ELF-1 (cell line): ENCODE data around the gene FAM9C.

Experiments used
- DNase-seq: peaks from one replicate; pipeline ENCODE4 v3.0.0-alpha.2; 2016; ENCODE audit warnings: low read depth, low spot score

FAM9C gene

DNA sequence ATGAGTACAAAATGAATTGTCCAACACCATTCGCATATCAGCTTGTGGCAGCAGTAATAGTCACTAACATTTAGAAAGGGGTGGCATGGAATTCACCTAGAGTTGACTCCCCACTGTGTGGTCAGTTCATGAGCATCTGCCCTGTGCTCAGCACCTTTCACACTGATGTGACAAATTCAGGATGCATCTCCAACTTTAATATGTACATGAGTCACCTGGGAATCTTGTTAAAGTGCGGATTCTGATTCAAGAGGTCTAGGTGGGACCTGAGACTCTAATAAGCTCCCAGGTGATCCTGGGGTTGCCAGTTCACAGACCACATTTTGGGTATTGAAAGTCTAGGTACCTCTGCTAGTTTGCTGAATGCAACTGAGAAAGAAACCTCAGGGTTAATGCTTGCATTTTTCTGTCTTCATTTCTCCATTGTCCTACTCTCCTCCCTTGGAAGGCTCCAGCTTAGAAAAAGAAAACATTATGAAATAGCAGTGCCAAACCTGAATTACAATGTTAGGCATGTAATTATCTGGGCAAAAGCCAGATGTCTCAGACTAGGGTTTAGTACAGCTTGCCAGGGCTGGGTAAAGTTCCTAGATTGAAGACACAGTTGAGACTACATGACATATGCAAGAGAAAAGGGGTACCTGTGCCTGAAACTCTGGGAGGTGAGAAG, 36.8 kb downstream of the FAM9C start:
- no peak for DNase-seq

DNA sequence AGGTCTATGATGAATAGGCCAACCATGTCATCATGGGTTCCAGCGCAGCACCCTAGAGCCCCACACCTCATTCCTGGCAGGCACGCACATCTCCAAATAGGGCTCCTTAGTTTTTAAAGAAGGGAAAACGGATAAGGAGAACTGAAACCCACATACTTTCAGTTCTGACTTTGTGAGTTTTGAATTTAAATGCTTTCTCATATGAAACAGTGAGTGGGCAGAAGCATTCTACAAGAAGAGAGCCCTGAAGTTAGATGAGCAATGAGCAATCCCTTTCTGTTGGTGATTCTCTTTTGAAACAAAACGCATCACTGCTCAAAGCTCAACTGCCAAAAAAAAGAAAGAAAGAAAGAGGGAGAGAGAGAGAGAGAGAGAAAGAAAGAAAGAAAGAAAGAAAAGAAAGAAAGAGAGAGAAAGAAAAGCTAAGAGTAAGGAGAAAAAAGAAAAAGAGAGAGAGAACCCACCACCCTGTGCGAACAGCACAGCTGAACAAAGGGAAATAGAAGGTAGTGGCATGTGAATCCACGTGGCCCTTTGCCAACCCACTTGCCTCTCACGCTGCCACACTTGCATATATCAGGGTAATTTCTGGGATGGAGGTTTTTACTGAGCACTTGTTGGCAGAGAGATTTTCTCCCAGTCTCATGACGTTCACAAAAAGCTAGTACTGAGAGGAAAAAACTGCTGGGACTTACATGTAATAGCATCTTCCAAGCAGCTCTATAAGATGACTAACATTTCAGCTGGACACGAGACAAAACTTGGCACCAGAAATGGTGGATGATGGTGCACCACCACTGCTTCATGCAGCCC, 38.6 kb downstream of the FAM9C start:
- DNase-seq = no peak

DNA sequence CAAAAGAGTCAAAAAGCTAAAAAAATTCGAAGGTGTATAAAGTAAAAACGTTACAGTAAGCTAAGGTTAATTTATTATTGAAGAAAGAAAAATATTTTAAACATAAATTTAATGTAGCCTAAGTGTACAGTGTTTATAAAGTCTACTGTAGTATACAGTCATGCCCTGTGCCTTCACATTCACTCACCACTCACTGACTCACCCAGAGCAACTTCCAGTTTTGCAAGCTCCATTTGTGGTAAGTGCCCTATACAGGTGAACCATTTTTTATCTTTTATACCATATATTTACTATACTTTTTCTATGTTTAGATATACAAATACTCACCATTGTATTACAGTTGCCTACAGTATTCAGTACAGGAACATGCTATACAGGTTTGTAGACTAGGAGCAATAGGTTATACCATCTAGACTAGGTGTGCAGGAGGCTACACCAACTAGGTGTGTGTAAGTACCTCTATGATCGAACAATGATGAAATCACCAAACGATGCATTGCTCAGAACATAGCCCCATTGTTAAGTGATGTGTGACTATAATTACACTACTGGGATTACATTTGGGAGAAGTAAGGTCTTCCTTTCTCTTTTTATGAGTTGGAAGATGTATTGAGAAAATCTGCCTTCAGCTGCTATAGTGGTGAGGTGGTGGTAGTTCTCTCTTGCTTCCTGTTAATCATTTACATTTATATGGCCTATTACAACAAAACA, 42.3 kb downstream of the FAM9C start:
- no peak for DNase-seq

DNA sequence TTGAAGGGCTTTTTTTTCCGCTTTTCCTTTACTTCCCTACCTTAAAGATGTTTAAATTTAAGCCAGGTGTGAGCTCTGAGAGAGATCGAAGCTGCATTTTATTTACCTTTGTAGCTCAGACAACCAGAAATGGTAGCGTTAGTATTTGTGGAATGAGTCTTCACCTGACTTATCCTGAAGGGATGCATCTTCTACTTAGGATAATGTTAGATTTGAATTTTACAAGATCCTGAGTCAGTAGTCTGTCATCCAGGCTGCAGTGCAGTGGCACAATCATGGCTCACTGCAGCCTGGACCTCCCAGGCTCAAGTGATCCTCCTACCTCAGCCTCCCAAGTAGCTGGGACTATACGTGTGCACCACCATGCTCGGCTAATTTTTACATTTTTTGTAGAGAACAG, 43.3 kb downstream of the FAM9C start:
- no peak for DNase-seq

DNA sequence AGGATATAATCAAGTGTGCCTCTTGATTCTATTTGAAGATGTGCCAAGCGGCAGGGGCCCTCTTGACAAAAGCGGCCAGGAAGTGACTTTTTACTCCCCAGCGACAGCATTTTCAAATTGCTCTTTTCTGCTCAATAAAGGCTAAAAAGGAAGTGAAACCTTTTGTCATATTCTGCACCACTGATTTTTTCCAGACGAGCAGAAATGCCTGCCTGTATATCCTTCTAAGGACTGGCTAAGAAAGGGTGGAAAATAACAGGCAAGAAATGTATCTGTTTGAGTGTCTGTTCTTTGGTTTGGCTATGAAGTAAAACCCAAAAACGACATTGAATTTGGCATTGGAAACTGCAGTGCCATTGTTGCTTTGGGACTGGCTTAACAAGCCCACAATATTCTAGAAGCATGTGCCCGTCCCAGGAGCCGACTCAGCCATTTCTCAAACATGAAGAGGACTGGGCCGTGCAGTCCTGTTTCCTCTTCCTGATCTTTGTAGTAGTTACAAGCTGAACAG, 44.1 kb downstream of the FAM9C start:
- no peak for DNase-seq

DNA sequence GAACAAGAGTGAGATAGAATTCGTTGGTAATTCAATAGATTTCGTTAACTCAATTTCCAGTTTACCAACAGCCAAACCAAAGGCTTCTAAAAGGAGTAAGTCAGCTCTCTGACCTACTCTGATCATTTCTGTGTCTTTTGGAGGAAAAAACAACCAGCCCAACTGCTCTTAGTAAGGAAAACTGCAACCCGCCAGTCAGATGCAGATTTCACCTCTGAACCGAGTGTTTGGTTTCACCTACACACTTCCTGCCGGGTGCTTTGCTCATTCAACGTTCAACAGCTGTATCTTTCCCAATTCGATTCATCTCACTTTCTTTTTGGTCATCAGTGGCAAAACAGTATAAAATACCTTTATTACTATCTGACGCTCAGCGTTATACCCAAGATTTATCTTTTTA, 45.0 kb downstream of the FAM9C start:
- no peak for DNase-seq

DNA sequence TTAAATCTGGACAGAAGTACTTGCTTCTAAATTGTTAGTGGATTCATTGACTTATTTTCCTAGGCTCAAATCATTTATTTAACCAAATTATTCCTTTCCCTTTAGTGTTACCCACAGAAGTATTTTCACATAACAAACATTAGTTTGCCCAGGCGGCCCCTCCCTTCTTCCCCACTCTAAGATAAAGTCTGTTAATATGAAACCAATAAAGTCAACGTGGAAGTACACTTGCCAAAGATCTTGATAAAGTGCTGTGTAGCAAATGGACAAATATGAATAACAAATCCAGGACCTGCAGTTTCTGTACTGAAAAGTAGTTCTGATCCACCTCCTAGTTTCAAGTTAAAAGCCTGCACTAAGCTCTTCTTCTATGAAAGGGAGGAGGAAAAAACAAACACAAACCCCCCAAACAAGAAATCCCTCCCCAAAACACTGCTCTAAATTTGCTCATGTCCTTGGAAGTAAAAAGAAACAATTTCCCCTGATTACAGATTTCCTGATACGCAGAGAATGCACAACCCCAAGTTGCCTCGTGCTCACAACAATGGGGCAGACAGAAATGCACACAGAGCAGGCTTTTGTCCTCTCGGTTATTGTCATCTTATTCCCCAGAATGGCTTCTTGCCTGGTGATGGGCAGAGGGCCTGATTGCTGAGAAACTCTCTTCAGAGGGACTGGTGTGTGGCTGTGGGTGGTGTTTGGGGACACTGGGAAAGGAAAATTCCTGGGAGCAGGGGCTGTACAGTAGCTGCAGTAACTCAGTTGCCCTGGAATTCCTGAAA, 46.3 kb downstream of the FAM9C start:
- DNase-seq = no peak

DNA sequence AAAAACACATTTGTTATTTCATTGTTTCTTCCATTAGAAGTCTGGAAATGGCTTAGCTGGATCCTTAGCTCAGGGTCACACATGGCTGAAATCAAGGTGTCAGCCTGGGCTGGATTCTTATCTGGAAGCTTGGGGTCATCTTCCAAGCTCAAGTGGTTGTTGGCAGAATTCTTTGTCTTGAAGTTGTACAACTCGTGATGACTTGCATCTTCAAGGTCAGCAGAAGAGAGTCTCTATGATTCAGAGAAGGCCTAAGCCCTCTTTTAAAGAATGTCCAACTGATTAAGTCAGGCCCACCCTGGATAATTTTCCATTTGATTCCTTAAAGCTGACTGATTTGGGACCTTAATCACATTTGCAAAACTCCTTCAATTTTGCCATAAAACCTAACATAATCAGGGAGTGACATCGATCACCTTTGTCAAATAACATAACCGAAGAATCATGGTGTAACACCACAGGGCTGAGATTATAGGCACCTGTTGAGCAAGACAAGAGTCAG, 47.4 kb downstream of the FAM9C start:
- DNase-seq = no peak

DNA sequence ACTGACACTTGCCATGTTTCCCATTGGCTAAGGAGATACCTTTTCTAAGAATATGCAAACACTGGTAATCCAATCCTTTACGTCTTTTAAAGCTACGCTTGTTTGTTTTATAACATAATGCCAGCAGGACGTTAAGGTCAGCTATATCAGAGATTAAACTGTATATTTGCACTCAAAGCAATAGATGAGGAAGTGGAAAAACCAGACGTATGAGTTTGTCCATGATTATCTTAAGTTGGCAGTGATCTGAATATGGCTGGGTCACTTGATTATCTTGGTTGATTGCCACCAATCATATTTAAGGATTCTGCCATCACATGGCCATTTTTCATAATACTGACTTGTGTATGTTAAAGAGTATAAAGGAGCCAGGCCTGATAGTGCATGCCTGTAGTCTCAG, 50.1 kb downstream of the FAM9C start:
- DNase-seq = no peak

DNA sequence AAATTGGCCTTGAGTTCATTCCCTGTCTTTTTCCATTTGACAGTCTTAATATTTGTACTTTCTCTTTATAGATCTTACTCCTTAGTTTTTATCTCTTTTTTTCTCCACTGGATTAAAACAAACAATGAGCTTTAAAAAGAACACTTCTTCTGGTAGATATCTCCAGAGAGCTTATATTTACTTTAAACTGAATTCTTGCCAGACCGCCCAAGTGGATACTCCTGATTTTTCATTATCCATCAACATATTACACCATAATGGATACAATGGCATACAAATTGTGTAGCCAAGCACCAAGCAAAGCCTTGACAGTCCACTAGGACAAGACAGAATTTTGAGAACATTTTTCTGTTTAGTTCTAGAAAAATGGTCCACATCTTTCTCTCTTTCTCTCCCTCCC, 50.6 kb downstream of the FAM9C start:
- DNase-seq = no peak

DNA sequence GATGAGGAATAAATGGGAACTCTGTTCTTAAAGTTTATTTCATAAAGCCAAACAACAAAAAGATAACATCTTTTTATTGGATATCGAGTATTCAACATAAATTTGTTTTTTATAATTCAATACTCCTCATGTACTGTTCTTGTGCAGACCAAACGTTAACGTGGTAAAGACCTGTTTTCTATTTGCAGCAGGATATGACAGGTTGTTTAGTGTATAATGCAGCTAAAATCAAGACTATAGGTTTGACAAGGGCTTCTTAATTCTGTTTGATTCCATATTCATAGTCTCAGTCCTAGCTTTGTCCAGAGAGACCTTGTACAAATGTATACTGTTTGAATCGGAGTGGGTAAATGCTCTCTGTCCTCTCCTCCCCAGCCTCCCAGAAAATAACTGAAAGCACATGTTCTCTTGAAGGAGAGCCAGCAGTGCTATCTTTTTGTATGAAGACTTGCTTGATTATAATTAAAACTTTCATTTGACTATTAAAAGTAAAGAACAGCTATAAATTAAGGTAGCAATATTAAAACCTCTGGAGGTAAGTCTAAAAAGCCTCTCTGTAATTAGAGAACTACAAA, 51.8 kb downstream of the FAM9C start:
- DNase-seq = no peak

DNA sequence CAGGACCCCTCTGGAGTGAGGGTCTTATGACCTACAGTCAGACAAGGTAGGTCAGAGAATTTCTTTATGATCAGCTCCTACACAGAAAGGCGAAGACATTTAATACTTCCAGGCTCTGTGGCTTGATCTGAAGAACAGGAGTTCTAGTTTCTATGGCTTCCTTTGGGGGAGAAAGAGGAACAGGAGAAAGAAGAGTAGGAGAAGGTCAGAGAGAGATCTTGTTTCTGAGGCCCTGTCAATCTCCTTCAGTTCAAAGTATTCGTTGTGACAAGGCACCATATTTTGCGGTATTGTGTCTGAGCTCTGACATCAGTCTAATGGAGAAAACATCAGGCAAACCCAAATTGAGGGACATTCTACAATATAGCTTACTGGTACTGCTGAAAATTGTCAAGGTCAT, 52.8 kb downstream of the FAM9C start:
- no peak for DNase-seq

DNA sequence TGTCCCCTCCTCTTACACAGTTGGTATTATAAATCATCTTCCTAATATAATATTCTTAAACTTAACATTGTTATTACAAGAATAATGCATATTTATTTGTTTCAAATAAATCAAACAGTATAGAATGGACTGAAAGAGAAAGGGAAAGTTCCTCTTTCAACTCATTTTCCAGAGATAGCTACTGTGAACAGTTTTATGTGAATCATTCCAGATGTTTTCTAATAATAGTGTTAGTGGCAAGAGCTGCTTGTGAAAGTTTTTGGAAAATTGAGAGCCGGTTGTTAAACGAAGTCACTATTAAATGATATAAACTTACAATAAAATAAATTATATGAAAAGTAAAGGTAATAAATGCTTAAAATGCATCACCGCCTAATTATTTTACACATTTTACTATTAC, 55.0 kb downstream of the FAM9C start:
- DNase-seq = no peak

DNA sequence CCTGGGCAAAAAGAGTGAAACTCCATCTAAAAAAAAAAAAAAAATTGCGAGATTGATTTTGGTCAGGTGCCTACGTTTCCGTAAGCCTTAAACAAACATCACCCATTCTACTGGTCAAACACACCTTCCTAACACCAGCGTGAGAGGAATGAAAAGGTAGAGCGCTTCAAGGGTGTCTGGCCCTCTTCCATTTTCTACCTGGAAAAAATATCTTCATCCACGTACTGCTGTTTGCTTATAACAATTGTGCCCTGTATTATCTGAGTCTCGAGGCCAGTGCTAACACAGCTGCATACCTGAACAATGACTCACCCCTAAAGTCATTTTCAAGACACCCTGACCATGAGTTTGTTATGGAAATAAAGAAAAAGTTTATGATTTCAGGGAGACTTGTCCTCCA, 55.6 kb downstream of the FAM9C start:
- no peak for DNase-seq

DNA sequence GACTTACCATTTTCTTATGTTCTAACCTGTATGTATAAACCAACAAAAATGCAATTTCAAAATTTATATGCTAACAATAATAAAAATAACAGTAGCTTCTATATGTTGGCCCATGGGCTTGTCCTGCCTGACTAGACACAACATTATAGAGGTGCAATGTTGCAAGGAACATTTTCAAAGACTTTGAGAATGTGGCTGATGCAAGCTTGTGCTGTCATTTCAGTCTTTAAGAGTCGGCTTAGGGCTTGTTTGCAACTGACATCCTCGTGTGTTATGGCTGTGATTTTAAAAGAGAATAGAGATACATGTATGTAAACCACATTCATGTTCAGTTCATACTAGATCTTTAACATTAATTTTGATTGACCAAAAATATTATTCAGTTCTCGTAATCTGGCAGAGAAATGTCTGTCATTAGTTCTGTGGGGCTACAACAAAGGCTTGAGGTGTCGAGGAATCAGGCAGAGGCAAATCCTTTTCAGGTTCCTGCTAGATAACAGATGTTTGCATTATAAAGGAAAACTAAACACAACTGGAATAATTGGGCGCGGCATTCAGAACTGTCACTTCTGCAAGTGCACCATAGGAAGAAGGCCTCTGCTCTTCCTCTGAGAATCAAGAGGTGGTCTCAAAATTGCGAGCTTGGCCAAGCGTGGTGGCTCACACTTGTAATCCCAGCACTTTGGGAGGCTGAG, 56.4 kb downstream of the FAM9C start:
- DNase-seq = no peak

DNA sequence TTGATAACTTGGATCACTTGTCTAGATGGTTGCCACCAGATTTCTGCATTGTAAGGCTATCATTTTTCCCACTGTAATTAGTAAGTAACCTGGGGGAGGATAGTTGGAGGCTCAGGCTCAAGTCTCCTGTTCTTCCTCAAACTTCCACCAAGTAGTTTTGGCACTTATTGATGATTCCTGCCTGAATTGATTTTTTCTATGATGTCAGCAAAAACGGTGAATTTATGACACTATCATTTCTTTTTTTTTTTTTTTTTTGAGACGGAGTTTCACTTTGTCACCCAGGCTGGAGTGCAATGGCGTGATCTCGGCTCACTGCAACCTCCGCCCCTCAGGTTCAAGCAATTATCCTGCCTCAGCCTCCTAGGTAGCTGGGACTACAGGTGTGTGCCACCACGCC, 57.1 kb downstream of the FAM9C start:
- no peak for DNase-seq

DNA sequence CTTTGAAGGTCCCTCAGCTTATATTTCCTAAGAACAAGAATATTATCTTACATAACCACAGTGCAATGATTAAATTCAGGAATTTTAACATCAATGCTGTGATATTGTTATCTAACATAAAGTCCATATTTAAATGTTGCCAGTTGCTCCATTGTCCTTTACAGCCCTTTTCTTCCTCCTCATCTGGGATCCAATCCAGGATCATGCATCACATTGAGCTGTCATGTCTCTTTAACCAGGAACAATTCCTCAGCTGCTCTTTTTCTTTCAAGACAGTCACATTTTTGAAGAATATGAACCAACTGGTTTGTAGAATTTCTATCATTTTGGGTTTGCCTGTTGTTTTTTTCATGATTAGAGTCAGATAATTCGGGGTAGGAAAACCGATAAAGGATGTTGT, 57.5 kb downstream of the FAM9C start:
- no peak for DNase-seq

DNA sequence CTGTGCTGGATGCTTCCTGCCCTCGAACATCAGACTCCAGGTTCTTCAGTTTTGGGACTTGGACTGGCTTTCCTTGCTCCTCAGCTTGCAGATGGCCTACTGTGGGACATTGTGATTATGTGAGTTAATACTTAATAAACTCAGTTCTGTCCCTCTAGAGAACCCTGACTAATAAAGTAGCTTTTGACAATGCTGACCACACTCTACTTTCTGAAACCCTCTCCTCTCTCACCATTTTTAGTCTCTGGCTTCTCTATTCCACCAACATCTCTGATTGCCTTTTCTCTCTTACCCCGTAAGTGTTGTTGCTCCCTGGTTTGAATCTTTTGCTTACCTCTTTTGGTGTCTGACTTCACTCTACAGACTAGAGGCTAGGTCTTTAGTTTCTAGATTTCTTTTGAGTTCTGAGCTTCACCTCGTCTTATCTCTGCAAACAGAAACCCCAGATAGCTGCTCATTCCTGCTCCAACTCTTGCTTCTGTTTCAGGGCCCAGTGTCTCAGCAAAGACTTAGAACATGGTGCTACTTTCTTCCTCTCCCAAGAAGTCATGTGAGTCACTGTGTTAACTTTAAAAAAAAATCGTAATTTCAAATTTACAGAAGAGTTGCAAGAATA, 58.1 kb downstream of the FAM9C start:
- DNase-seq = no peak
